Measurements from ENCODE around the gene NF2. TPM values are rescaled to one million over a fixed set of nuclear protein-coding genes. Genes with fewer than 3 reads are reported as not detected.

The NF2 gene
- total RNA-seq, 1 experiment from 2014 or later = 50.9 TPM

DNA sequence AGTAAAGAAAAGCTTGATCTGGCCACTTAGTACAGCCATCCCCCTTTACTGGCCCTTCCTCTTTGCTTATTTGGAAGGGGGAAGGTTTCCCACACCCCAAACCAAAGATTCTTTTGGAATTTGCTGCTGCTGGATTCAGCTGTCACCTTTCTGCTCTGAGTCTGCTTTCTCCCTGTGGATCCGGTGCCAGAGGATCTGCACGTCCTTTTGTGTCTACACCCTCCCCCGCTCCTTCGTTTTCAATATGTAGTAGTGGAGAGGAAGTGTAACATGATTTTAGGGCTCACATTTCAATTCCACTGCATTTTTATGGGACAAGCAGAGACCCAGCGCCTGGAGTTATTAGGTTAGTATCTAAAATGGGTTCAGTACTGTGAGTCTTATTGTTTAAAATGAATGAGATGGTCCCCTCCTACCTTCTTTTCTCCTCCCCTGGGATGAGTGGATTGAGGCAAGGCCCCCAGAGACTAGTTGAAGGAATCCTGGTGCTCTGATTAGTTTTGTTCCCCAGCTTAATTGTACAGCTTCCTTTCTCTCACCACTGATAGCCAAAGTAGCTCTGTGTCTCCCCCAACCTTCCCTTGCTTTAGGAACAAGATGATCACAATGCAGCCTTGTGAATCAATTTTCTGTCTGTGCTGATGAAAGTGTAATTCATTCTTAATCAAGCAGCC is 85.9 kb downstream of the NF2 start:
- Histone ChIP-seq H2AK5ac (ENCODE audit: insufficient read length, low read length) (no peak overlapping the region), H2BK12ac (ENCODE audit: insufficient read length, low read depth, low read length) (no peak overlapping the region), H2BK5ac (ENCODE audit: insufficient read length, low read length) (no peak overlapping the region), H3K9me3 (ENCODE audit: control insufficient read depth, low read depth, low read length) (no peaks in the 10 kb centered on the region), H3K56ac (ENCODE audit: insufficient read length, low read depth, low read length) (no peak overlapping the region), H3K23me2 (ENCODE audit: insufficient read length, low read depth, low read length, poor library complexity, severe bottlenecking) (no peaks in the 10 kb centered on the region), H3K9ac (ENCODE audit: extremely low read depth, insufficient read length, low read length) (no peak overlapping the region), H3K4me2 (ENCODE audit: insufficient read depth, insufficient read length, low read length) (no peak overlapping the region), H3K4ac (ENCODE audit: low read depth, low read length) (no peak overlapping the region), H3K79me2 (ENCODE audit: insufficient read depth, low read length) (no peaks in the 10 kb centered on the region), H4K5ac (ENCODE audit: insufficient read length, low read depth, low read length) (no peak overlapping the region), H3T11ph (ENCODE audit: low read length) (no peak overlapping the region), H3K23ac (ENCODE audit: insufficient read length, low read depth, low read length) (no peak overlapping the region), H2BK15ac (ENCODE audit: low read depth, low read length) (no peak overlapping the region), H3K14ac (ENCODE audit: insufficient read depth, low read length) (no peak overlapping the region), H3K79me1 (ENCODE audit: insufficient read depth, low read depth, low read length, poor library complexity, severe bottlenecking) (no peaks in the 10 kb centered on the region), H4K20me1 (ENCODE audit: control insufficient read depth, insufficient read depth, insufficient read length) (no peaks in the 10 kb centered on the region), H3K4me1 (ENCODE audit: insufficient read depth, low read length) (peaks cover 3% of the 10 kb centered on the region; the same call in 1 of the 2 replicates), H2BK120ac (ENCODE audit: low read depth, low read length, poor library complexity, severe bottlenecking) (no peak overlapping the region), H3K27me3 (ENCODE audit: insufficient read depth, low read length) (no peaks in the 10 kb centered on the region), H2AFZ (ENCODE audit: low read length) (no peak overlapping the region), H4K91ac (ENCODE audit: insufficient read length, low read depth, low read length) (no peak overlapping the region), H3K27ac (ENCODE audit: insufficient read length, low read depth, low read length) (no peak overlapping the region), H3K18ac (ENCODE audit: insufficient read length, low read depth, low read length) (no peak overlapping the region), H2BK20ac (ENCODE audit: low read depth, low read length, poor library complexity, severe bottlenecking) (no peak overlapping the region), H4K8ac (replicated peaks; ENCODE audit: insufficient read length, low read depth, low read length) (no peak overlapping the region)
- peaks cover 52 to 71% of the 10 kb centered on the region in 2 experiments for H3K4me1 Mint-ChIP-seq
- peaks cover 3 to 12% (median 3%) of the 10 kb centered on the region in 3 experiments; a peak in 5 of 7 replicates for H3K36me3 Mint-ChIP-seq (ENCODE audit: insufficient read depth in 1 of 3, low read depth in 3 of 3)
- peak overlapping the region in 1 of 2 experiments; percentile 68; a peak in 3 of 5 replicates for H3K4me3 Mint-ChIP-seq
- H3K27me3 Mint-ChIP-seq (ENCODE audit: low read depth) = no peaks in the 10 kb centered on the region
- TF ChIP-seq, protein P1, sequence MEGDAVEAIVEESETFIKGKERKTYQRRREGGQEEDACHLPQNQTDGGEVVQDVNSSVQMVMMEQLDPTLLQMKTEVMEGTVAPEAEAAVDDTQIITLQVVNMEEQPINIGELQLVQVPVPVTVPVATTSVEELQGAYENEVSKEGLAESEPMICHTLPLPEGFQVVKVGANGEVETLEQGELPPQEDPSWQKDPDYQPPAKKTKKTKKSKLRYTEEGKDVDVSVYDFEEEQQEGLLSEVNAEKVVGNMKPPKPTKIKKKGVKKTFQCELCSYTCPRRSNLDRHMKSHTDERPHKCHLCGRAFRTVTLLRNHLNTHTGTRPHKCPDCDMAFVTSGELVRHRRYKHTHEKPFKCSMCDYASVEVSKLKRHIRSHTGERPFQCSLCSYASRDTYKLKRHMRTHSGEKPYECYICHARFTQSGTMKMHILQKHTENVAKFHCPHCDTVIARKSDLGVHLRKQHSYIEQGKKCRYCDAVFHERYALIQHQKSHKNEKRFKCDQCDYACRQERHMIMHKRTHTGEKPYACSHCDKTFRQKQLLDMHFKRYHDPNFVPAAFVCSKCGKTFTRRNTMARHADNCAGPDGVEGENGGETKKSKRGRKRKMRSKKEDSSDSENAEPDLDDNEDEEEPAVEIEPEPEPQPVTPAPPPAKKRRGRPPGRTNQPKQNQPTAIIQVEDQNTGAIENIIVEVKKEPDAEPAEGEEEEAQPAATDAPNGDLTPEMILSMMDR (conservative IDR thresholded peaks at IDR 0.05) = no peak
- H3K9me3 Mint-ChIP-seq = no peaks in the 10 kb centered on the region
- peak overlapping the region in 1 of 3 experiments; percentile 66; a peak in 2 of 7 replicates for H3K27ac Mint-ChIP-seq
- no CpG with 5 or more reads among the region's 5 CpGs for WGBS (ENCODE audit: extremely low coverage, insufficient read length, low lambda C conversion rate)
- no peak for DNase-seq

Measured in H9 (cell line).